GM18526 (cell line): ENCODE data around the gene USP2.

Source experiments
- POLR2A ChIP-seq: IDR thresholded peaks from 3 replicates; pipeline ENCODE4 v1.6.1; 2011; ENCODE audit not compliant: insufficient read length; ENCODE audit errors: extremely low read depth

The USP2 gene

GRCh38 chr11:119373059-119373920 lies 8.2 kb downstream of the USP2 start:
- no peak for TF ChIP-seq POLR2A

GRCh38 chr11:119372260-119373058 lies 9.0 kb downstream of the USP2 start:
- no peak for TF ChIP-seq POLR2A

DNA sequence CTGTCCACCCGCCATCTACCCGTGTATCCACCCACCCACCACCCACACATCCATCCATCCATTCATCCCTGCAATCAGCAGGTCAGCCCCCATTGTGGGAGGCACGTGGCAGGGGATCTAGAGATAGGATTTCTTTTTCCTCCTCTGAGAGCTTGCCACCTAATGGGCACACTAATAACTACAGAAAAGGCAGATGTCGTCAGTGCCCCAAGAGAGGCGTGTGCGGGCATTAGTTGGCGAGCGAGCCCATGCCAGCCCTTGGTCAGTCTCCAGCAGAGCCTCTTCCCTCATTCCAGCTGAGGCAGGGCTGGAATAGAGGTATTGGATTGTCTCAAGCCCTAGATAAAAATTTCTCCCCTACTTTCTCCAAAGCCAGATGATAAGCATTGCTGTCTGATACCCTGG lies 9.7 kb downstream of the USP2 start:
- no peak for TF ChIP-seq POLR2A

- no peak for TF ChIP-seq POLR2A
Measured at GRCh38 chr11:119371067-119371601, 10.4 kb downstream of the USP2 start.

- no peak for TF ChIP-seq POLR2A
Measured at GRCh38 chr11:119370486-119371046, 10.9 kb downstream of the USP2 start.

DNA sequence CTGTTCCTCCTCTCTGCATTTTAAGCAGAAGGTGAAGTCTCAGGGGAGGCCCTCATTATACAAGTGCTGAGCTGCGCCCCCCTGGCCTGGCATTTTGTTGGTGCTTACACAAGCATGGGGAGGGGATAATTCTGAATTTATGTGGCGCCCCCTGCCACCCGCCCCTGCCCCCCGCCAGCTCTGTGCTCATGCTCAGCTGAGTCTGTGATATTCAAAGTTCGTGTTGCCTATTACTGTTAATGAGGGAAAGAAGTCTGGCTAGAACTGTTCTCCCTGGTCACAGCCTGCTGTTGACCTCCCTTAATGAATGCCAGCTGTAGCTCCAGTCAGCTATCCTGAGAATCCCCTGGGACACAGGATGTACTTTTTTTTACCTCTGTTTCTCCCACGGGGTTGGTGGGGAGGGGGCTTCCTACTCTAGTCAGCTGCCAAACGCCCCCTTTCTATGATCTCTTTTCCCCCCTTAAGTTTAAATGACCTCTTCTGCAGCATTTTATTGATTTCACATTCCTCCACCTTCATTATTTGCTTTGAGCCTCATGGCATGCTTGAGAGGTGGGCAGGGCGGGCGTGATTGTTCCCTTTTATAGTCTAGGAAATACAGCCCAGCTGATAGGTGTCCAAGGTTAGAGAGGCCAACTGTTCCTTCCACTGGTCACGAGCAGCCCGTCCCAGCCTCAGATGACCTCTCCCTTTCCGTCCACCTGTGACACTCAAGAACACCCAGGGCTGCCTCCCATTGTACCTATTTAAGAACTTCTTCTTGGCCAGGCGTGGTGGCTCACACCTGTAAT lies 12.2 kb downstream of the USP2 start:
- no peak for TF ChIP-seq POLR2A

DNA sequence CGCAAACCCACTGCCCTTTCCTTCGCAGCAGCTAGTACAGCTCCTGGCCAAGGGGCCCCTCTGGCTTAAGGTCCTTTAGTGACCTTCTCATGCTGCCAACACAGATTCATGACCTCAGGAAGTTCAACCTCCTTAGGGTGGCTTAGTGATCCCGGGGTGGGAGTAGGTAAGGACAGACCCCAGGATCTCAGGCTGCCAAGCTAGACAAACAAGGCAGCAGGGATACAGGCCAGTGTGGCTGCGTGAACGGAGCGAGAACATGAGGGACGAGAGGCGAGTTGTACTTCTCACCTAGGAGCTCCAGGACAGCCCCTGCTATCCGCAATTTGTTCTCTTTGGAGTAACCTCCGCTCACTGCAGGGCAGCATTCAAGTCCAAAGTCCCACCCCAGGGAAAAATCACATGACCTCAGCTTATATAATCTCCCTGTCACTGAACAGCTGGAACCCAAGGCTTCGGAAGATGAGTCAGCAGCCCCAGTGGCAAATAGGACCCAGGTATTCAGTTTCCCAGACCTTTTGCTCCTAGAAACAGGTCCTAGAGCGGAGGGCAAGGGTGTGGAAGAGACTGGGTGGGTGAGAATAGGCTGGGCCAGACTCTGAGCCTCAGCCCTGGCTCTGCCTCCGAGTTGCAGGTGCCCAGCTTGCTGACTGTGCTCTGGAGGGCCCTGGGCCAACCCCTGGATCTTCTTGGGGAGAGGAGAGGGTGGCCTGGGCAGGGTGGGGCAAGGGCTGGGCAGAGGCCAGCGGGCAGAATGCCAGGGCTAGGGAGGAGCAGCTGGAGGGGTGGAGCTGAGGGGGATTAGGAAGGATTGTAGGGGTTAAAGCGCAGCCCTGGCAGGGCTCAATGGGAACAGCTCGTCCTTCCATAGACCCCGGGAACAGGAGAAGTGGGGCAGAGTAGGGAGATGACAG lies 13.1 kb downstream of the USP2 start:
- no peak for TF ChIP-seq POLR2A

DNA sequence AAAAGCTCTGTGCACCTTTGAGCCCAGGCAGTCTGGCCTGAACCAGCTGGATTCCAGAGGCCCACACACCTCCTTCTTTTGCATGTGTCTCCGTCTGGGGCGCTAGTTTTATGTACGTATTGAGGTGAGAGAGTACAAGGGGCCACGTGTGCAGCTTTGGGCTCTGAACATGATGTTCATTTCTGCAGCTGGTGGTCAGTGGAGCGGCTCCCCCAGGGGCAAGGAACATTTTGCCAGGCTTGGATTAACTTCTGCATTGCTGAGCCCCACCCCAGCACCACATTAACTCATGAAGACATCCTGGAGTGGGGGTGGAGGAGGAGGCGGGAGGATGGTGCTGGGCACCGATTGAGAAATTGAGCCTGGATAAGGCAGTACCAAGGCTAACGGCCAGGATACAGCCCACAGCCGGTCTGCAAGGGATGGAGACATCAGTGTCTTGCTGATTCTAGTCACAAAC lies 13.8 kb downstream of the USP2 start:
- no peak for TF ChIP-seq POLR2A

DNA sequence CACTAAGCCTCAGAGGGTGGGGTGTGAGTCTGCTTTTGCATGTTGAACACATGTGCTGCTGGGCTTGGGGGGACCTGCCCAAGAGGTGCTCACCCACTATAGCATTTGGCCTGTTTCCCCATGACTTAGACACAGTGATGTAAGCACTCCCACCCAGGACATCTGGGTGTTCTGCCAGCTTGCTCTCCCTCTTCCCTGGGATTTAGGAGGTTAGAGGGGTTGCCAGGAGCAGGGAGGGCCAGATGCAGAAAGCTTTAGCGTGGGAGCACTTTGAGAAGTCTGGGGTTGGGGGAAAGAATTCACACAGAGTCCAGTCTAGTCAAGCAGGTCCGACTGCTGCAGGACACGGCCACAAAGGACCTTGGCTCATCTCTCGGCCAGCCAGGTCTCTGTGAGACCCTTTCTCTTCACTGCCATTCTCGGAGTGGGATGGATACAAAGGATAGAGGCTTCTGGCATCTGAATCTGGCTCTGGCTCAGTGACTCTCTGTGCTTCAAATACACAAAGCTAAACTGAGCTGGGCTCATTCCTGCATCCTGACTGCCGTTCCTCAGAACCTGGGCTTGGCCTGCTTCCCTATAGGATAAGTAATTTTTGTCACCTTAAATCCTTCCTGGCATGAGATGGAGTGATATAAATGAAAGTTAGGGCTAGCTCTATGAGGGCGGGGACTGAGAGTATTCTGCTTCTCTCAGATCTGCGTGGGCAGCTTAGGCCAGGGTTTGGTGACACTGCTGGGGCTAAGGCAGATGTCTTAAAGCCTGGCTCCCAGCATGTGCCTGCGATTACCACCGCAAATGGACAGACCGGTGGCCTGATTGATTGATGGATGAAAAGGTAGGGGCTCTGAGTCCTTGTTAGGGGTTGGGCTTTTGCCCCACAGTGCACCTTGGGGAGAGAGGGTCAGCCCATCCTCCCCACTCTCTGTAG lies 14.5 kb downstream of the USP2 start:
- no peak for TF ChIP-seq POLR2A

- TF ChIP-seq POLR2A, result no peak
Measured at GRCh38 chr11:119365071-119365591, 16.4 kb downstream of the USP2 start.

DNA sequence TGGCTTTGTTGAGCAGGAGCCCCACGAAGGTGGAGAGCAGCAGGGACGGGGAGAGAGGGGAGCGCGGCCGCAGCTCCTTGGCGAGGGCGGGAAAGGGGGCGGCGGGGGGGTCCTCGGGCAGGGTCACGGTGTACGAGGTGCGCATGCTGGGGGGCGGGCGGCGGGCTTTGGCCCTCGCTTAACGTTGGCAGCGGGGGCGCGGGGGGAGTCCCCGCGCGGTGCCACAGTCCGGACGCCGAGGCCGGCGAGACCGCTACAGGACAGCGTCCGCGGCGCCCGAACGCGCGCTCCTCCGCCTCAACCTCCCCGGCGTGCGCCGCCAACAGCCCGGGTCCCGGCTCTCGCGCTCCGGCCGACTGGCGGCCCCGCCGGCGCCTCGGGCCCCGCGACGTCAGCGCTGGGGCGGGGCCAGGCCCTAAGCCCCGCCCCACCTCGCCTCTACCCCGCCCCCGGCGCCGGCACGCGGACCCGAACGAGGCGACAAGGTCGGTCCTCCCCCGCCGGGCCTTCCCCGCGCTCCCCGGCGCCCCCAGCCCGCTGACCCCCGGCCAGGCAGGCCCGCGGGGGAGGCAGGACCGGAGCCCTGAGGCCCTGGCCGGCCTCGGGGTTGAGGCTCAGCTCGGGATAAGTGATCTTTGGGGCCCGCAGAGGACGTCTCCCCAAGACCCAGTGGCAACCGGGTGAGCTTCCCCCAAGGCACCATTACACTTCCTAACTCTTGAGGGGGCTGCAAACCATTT lies 17.5 kb downstream of the USP2 start:
- TF ChIP-seq POLR2A, result no peak
